GM19438 (cell line): Measurements from ENCODE around the gene FBXL20.
"Not testable (repeated sequence)": the region's sequence is repeated elsewhere in the genome, so short reads cannot be mapped to it uniquely, and the experiment has no call there.

ENCODE experiments used
- ATAC-seq: cut with Tn5 transposase; IDR thresholded peaks from one replicate; pipeline ENCODE4 v1.9.1; 2021; ENCODE audit warnings: low read depth; ENCODE audit not compliant: unreplicated experiment

The FBXL20 gene

GRCh38 chr17:39391448-39391847, 10.0 kb downstream of the FBXL20 start:
- no peak for ATAC-seq

GRCh38 chr17:39385040-39385439, 16.4 kb downstream of the FBXL20 start:
- no peak for ATAC-seq

- no peak for ATAC-seq
These were observed 21.3 kb downstream of the FBXL20 start for GRCh38 chr17:39380144-39380543.

- no peak for ATAC-seq
These were observed 25.0 kb downstream of the FBXL20 start for GRCh38 chr17:39376434-39376833.

GRCh38 chr17:39367805-39368204, 33.6 kb downstream of the FBXL20 start:
- not testable (repeated sequence) for ATAC-seq

DNA sequence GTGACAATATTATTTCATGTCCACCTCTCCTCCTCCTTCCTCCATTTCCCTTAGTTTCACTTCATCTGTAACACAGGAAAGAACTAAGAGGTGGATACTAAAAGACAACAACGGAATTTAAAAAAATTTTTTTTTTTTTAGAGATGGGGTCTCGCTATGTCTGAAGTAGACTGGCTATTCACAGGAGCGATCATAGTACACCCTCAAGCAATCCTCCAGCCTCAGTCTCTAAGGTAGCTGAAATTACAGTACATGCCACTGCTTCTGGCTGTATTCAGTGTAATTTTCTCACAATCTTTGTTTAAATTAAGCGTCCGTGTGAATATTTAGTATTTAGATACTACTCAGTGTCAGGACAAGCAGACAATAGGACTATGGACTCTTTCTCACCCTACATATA, 35.6 kb downstream of the FBXL20 start:
- ATAC-seq, result no peak

GRCh38 chr17:39365242-39365641, 36.2 kb downstream of the FBXL20 start:
- no peak for ATAC-seq

DNA sequence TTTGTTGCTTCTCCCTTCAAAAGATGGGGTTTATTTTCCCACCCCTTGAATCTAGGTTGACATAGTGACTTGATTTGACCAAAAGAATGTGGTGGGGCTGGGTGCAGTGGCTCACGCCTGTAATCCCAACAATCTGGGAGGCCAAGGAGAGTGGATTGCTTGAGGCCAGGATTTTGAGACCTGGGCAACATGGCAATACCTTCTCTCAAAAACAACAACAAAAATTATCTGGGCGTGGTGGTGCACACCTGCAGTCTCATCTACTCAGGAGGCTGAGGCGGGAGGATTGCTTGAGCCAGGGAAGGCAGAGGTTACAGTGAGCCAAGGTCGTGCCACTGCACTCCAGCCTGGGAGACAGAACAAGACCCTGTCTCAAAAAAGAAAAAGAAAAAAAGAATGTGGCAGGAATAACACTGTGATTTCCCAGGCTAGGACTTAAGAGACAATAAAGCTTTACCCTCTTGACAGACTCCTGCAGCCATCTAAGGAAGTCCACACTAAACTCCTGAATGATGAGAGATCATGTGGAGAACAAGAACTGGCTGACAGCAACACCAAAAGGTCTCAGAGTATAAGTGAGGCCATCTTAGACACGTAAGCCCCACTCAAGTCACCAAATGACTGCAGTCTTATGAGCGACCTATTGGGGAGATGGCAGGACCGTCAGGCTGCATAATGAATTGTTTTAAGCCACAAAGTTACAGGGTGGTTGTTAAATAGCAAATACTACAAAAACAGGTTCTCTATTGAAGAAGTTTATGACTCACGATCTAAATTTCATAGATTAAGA, 37.0 kb downstream of the FBXL20 start:
- no peak for ATAC-seq

- no peak for ATAC-seq
These were observed 40.4 kb downstream of the FBXL20 start for GRCh38 chr17:39361064-39361463.

- no peak for ATAC-seq
These were observed 40.9 kb downstream of the FBXL20 start for GRCh38 chr17:39360537-39360936.

GRCh38 chr17:39359994-39360393, 41.4 kb downstream of the FBXL20 start:
- ATAC-seq, result no peak

- no peak for ATAC-seq
These were observed 43.4 kb downstream of the FBXL20 start for GRCh38 chr17:39357986-39358385.

DNA sequence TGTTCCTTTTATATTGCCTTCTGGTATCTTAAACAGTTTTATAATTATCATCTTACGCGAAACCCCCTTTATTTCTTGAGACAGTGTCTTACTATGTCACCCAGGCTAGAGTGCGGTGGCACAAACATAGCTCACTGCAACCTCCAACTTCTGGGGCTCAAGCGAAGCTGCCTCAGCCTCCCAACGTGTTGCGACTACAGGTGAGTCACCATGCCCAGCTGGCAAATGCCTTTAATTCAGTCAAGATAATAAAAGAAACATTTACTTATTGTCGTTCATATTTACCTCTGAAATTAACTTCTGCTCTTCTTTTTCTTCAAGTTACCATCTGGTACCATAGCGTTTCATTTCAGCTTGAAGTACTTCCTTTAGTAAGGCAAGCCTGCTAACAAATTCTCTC, 43.9 kb downstream of the FBXL20 start:
- ATAC-seq, result no peak

DNA sequence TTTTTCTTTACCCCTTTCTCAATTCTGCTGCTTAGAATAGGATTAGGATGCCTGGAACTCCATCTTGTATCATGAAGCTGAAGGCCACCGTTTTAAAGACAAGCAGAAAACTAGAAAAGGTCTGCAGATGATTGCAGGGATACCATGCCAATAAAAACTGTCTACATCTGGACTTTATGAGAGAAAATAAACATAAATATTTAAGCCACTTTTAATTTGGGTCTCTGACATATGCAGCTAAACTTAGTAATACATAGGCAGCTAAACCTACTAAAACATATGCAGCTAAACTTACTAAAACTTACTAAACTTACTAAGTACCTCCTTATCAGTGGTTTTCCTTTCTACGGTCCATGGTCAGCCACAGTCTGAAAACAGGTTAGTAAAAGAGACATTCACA, 48.4 kb downstream of the FBXL20 start:
- no peak for ATAC-seq

DNA sequence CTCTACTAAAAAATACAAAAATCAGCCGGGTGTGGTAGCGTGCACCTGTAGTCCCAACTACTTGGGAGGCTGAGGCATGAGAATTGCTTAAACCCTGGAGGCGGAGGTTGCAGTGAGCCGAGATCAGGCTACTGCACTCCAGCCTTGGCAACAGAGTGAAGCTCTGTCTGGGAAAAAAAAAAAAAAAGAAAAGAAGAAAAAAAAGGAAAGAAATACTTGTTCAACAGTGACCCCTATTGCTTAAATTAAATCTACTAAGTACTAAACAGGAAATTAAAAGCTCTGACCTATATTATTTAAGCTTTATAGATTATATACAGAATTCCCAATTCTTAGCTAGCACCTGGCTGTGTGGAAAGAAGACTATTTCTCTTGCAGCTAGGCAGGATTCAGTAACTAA, 48.9 kb downstream of the FBXL20 start:
- no peak for ATAC-seq

GRCh38 chr17:39351508-39351907, 49.9 kb downstream of the FBXL20 start:
- ATAC-seq, result no peak

DNA sequence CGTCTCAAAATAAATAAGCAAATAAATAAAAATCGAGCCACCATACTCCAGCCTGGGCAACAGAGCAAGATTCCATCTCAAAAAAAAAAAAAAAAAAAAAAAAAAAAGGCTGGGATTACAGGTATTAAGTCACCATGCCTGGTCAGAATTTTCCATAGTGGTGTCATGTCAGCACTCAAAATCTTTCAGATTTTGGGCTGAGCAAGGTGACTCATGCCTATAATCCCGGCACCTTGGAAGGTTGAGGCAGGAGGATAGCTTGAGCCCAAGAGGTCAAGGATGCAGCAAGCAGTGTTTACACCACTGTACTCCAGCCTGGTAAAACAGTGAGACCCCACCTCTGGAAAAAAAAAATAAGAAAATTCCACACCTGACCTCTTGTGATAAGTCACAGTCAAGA, 52.2 kb downstream of the FBXL20 start:
- no peak for ATAC-seq

- ATAC-seq, result not testable (repeated sequence)
These were observed 54.6 kb downstream of the FBXL20 start for GRCh38 chr17:39346863-39347262.

- no peak for ATAC-seq
These were observed 59.9 kb downstream of the FBXL20 start for GRCh38 chr17:39341541-39341940.

GRCh38 chr17:39340731-39341130, 60.7 kb downstream of the FBXL20 start:
- no peak for ATAC-seq

DNA sequence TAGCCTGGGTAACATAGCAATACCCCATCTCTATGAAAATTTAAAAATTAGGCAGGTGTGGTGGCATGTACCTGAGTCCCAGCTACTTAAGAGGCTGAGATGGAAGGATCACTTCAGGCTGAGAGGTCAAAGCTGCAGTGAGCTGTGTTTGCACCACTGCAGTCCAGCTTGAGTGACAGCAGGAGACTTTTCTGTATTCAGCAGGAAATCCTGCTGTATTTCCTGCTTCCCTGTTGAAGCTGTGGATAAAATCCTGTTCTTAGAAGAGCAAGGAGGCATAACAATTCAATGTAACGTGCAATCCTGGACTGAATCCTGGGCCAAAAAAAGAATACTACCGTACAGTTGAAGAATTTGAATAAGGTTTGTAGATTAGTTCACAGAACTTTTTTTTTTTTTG, 62.2 kb downstream of the FBXL20 start:
- ATAC-seq, result no peak

DNA sequence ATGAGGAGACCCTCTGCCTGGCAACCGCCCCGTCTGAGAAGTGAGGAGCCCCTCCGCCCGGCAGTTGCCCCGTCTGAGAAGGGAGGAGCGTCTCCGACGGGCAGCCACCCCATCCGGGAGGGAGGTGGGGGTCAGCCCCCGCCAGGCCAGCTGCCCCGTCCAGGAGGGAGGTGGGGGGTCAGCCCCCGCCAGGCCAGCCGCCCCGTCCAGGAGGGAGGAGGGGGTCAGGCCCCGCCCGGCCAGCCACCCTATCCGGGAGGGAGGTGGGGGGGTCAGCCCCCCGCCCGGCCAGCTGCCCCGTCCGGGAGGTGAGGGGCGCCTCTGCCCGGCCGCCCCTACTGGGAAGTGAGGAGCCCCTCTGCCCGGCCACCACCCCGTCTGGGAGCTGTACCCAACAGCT, 63.8 kb downstream of the FBXL20 start:
- not testable (repeated sequence) for ATAC-seq
